ENCODE measurements around the gene PRR5.

The PRR5 gene

GRCh38 chr22:44661659-44662569 lies 40.1 kb upstream of the PRR5 start:
- DNase-seq (ENCODE audit: low spot score) = no peak
- in situ Hi-C loops (cut with MboI; ENCODE audit: low sequenced_read_pairs, unreplicated experiment) = no loop called here
- TF ChIP-seq CTCF (IDR thresholded peaks at IDR 0.05; ENCODE audit: borderline replicate concordance, control extremely low read depth, extremely low read depth, insufficient read depth, missing control alignments) = no peak

GRCh38 chr22:44663256-44663999 lies 38.6 kb upstream of the PRR5 start:
- no peak for TF ChIP-seq CTCF (IDR thresholded peaks at IDR 0.05; ENCODE audit: borderline replicate concordance, control extremely low read depth, extremely low read depth, insufficient read depth, missing control alignments)
- in situ Hi-C loops (cut with MboI; ENCODE audit: low sequenced_read_pairs, unreplicated experiment) = no loop called here
- no peak for DNase-seq (ENCODE audit: low spot score)

GRCh38 chr22:44664149-44664548 lies 37.9 kb upstream of the PRR5 start:
- no peak for DNase-seq (ENCODE audit: low spot score)
- no peak for TF ChIP-seq CTCF (IDR thresholded peaks at IDR 0.05; ENCODE audit: borderline replicate concordance, control extremely low read depth, extremely low read depth, insufficient read depth, missing control alignments)
- in situ Hi-C loops (cut with MboI; ENCODE audit: low sequenced_read_pairs, unreplicated experiment) = no loop called here

DNA sequence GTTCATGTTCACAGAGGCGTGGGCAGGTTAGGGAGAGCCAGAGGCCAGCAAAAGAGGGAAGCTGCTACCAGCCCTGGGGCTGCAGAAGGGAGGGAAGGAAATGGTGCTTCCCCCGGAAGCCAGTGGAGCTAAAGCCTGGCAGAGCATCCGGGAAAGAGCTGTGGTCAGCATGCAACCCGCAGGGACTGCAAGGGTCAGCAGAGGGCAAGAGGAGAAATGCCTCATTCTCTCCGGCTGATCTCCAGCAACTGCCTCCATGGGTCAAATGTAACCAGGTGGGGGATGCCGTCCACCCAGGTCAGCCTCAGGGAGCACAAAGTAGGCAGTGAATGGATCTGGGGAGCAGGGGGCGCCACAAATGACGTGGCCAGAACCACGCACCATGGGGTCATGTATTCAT lies 36.9 kb upstream of the PRR5 start:
- no peak for DNase-seq (ENCODE audit: low spot score)
- no peak for TF ChIP-seq CTCF (IDR thresholded peaks at IDR 0.05; ENCODE audit: borderline replicate concordance, control extremely low read depth, extremely low read depth, insufficient read depth, missing control alignments)
- in situ Hi-C loops (cut with MboI; ENCODE audit: low sequenced_read_pairs, unreplicated experiment) = no loop called here

DNA sequence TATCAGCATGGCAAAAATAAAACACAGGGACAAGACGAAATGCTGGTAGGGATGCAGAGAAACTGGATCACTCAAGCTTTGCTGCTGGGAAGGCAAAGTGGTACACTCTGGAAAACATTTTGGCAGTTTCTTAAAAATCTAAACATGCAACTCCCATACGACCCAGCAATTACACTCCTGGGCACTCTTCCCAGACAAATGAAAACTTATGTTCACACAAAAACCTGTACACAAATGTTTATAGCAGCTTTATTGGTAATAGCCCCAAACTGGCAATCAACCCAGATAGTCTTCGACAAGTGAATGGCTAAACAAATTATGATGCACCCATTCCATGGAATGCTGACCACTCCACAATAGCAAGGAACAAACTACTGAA lies 35.8 kb upstream of the PRR5 start:
- TF ChIP-seq CTCF (IDR thresholded peaks at IDR 0.05; ENCODE audit: borderline replicate concordance, control extremely low read depth, extremely low read depth, insufficient read depth, missing control alignments) = no peak
- no peak for DNase-seq (ENCODE audit: low spot score)
- in situ Hi-C loops (cut with MboI; ENCODE audit: low sequenced_read_pairs, unreplicated experiment) = no loop called here

DNA sequence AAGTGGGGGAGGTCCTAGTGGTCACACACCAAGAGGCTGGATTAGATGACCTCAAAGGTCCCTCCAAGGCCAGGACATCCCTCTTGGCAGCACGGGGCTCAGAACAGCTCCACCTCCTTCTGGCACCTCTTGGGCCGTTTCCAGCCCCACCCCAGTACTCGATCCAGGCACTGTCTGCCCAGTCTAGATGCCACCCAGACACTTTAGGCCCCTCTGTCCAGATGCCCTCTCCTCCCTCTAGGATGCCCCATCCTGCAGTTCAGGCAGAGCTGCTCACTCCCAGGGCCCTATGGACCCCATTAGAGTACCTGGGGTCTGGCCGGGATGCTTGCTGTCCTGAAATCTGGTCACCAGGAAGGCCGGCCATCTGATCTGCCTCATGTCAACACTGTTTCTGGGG lies 34.7 kb upstream of the PRR5 start:
- no peak for DNase-seq (ENCODE audit: low spot score)
- no peak for TF ChIP-seq CTCF (IDR thresholded peaks at IDR 0.05; ENCODE audit: borderline replicate concordance, control extremely low read depth, extremely low read depth, insufficient read depth, missing control alignments)
- in situ Hi-C loops (cut with MboI; ENCODE audit: low sequenced_read_pairs, unreplicated experiment) = no loop called here
